Activated naive CD4-positive, alpha-beta T cell treated with anti-CD3 and anti-CD28 coated beads, Interleukin-2, amount 10 ng/mL, durations not matched to agents 7 days and 5 days (primary cell): ENCODE results near the gene AKT1.
A peak's percentile ranks its signal among the peaks of the same experiment; 100 is the strongest.

Source experiments
- CTCF ChIA-PET: fragments of 350-600 bp; sonication (Branson Sonifier 250); formaldehyde crosslinking; loops from one replicate; lab custom pipeline; 2021; ENCODE audit warnings: antibody characterized with exemption; lab: Charles Lee
- DNase-seq: peaks from one replicate; pipeline ENCODE4 v3.0.0-alpha.2; 2020
- H3K27ac Mint-ChIP-seq: one replicate; pipeline ENCODE4 v1.8.0; 2021; ENCODE audit warnings: mild to moderate bottlenecking, moderate library complexity, mixed read lengths
- H3K27me3 Mint-ChIP-seq: one replicate; pipeline ENCODE4 v1.8.0; 2021; ENCODE audit warnings: mild to moderate bottlenecking, mixed read lengths
- H3K36me3 Mint-ChIP-seq: one replicate; pipeline ENCODE4 v1.8.0; 2021; ENCODE audit warnings: mixed read lengths
- H3K4me1 Mint-ChIP-seq: one replicate; pipeline ENCODE4 v1.8.0; 2021; ENCODE audit warnings: mixed read lengths
- H3K4me3 Mint-ChIP-seq: one replicate; pipeline ENCODE4 v1.8.0; 2021; ENCODE audit warnings: mild to moderate bottlenecking, moderate library complexity, mixed read lengths
- H3K9me3 Mint-ChIP-seq: one replicate; pipeline ENCODE4 v1.8.0; 2021; ENCODE audit warnings: mixed read lengths

The AKT1 gene

DNA sequence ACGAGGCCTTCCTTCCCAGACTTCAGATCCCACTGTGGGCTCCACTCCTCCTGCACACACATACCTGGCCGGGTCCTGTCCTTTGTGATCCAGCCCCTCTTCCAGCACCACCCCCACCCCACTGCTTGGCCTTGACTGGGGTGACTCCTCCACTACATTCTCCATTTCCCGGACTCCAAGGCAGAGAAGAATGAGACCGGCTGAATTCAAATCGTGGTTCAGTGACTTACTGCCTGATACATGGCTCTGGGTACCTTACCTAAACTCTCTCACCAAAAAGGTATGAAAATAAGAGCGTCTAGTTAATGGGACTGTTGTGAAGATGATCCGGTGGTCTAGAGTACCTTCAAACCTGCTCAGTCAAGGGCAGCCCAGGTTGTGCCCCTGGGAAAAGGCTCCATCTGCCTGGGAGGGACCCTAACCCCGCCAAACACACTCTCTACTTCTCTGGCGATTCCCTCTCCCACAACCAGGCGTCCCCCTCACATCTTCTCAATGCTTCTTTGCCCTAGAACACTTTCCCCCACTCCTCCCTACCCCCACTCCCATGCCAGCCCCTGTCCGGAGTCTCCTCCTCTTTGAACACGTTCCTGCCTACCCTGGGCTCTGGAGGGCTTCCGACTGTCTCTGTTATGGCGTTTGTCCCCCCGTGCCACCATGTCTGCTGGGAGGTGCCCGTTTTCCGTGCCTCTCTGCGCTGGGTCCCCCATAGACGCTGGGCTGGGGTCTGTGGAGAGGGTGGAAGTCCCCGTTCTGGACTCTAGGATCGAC lies 3.9 kb upstream of the AKT1 start:
- H3K36me3 Mint-ChIP-seq: no peaks in the 10 kb centered on the region
- peaks cover 50% of the 10 kb centered on the region for H3K27me3 Mint-ChIP-seq
- H3K27ac Mint-ChIP-seq: peak overlapping the region; percentile 33
- H3K9me3 Mint-ChIP-seq: no peaks in the 10 kb centered on the region
- no peak for DNase-seq
- H3K4me3 Mint-ChIP-seq: peak overlapping the region; percentile 43
- CTCF ChIA-PET: interaction anchor here (1.2 kb wide), 2 partner anchors 26 to 29 kb away, joined by 3 to 4 read pairs; no protein-coding TSS in a partner anchor
- peaks cover 43% of the 10 kb centered on the region for H3K4me1 Mint-ChIP-seq

DNA sequence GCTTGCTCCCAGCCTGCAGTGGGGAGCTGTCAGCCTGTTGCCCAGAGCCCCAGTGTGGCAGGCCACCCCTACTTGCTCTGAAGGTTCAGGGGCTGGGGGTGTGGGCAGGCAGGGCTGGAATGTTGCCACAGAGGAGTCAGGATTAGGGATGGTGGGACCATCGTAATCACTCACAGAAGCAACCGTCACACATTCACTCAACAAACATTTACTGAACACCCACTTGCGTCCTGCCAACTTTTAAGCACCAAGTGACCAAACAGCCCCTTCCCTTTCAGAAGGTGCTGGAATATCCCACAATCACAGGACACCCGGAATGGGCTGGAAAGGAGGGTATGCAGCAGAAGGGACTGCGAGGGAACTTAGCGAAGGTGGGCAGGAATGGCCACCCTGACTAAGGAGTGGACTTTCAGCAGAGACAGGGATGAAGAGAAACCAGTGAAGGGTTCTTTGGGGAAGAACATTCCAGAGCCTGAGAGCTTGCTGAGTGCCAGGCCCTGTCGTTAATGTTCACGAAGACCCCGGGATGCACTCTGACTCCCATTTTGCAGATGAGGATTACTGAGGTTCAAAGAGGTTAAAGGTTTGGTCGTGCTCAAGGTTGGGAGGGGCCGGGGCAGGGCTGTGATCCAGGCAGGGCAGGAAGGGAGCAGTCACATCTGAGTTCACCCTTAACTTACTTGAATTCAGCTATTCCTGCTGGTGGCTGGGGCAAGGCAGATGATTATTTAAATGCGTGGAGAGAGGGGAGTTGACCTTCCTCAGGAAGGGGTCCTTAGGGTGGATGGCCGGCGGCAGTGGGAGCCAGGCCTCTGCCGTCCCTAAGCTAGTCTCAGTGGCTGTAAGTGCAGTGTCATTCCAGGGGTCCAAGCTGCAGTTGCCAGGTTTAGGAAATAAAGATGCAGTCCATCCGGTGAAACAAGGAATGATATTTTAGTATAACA lies 3.0 kb upstream of the AKT1 start:
- Mint-ChIP-seq H3K27ac (no peak overlapping the region), H3K27me3 (peaks cover 50% of the 10 kb centered on the region), H3K9me3 (no peaks in the 10 kb centered on the region), H3K4me3 (peak overlapping the region; percentile 43), H3K4me1 (peaks cover 51% of the 10 kb centered on the region), H3K36me3 (peaks cover 4% of the 10 kb centered on the region)
- CTCF ChIA-PET: interaction anchor here (1.2 kb wide), 2 partner anchors 27 to 28 kb away, joined by 3 to 4 read pairs; no protein-coding TSS in a partner anchor
- DNase-seq: no peak

DNA sequence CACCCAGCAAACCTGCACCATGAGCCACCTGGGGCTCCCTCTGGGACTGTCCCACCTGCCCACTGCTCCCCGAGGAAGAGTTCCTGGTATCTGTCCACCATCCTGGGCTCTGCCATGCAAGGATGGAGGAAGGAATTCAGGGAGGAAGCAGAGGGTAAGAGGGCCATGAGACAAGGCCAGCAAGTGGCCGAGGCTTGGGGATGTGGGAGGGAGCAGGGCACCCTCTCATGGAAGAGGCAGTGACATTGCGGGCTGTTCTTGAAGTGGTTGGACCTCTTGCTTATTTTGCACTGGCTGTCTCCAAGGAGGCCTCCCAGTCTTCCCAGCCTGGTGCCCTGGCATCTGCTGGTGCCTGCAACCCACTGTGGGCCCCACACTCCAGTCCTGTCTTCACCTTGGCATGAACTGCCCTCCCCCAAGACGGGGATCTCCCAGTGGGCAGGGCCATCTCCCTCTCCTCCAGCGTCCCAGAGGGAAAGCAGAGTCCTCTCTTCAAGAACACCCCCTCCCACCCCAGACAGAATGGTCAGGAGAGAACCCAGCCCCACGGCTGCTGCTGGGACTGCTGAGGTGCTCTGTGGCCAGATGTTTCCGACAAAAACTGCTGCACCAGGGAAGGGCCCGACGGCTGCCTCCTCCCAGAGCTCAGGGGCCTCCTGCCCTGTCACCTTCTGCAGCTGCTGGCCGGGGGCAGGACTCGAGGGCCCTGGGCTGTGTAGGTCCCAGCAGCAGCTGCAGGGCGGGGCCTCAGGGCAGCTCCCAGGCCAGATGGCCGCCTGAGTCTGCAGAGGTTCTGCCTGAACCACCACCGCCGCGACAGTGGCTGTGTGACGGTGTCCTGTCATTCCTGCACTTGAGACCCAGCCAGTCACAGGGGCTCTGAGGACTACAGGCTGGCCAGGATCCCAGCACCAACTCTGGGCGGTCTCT lies 1.8 kb upstream of the AKT1 start:
- peaks cover 58% of the 10 kb centered on the region for H3K4me1 Mint-ChIP-seq
- H3K27me3 Mint-ChIP-seq: peaks cover 47% of the 10 kb centered on the region
- CTCF ChIA-PET: no interaction called here
- DNase-seq: no peak
- H3K4me3 Mint-ChIP-seq: peak overlapping the region; percentile 0
- H3K36me3 Mint-ChIP-seq: peaks cover 6% of the 10 kb centered on the region
- H3K9me3 Mint-ChIP-seq: no peaks in the 10 kb centered on the region
- no peak overlapping the region for H3K27ac Mint-ChIP-seq

DNA sequence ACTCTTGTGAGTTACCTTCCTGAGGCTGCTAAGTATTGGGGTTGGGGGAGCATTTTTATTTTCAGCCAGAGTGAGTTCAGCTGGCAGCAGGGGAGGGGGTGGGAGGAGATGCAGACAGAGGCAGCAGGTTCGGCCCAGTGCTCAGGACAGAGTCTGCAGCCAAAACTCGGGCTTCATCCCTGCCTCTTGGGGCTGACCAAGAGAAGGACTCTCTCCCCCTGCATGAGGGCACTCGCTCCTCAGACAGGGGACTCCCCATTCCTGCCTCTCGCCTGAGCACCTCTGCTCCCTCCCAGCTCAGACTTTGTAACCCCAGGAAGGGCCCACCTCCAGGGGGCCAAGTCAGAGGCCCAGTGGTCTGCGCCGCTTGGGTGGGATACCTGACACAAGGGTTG lies 1.1 kb upstream of the AKT1 start:
- H3K4me3 Mint-ChIP-seq: peak overlapping the region; percentile 67
- CTCF ChIA-PET: interaction anchor here (1.2 kb wide), 1 partner anchor 29 kb away, joined by 4 read pairs; no protein-coding TSS in a partner anchor

DNA sequence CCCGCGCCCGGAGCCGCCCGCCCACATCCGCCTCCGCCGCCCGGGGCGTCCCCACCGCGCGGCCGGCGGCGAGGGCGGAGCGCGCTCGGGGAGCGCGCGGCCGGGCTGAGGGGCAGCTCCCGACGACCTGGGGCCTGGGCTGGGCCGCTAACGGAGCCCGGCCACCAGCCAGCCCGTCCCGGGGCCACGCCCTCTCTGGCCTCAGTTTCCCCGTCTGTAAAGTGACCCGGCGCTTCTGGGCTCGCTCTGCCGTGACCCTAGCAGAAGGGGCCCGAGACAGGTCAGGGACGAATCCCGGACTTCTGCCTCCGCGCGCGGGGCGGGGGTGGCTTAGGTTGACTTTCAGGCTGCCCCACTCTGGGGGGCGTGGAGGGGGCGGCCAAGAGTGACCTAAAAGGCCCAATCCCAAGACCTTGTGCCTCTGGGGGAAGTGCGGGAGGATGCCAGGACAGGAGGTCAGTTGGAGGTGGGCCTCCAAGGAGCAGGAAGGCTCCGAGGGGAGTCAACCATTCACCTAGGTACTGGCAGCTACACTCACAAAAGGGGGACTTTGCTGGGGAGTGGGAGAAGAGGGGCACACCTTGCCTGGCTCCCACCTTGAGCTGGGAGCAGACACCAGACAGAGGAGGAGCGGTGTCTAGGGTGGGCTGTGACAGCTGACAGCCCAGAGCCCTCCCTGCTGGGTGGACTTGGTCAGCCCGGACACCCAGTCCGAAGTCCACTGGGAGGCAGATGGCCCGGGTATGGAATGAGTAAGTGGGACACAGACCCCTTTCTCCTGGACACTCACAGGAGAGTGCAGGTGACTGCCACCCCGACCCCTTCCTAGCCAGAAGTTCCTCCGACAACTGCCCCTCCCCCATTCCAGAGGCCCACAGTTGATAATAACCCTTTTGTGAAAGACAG lies 486 bp upstream of the AKT1 start:
- CTCF ChIA-PET: interaction anchor here (1.2 kb wide), 1 partner anchor 29 kb away, joined by 4 read pairs; no protein-coding TSS in a partner anchor
- DNase-seq: peak; percentile 68
- H3K27ac Mint-ChIP-seq: peak overlapping the region; percentile 78
- H3K27me3 Mint-ChIP-seq: peaks cover 43% of the 10 kb centered on the region
- H3K4me3 Mint-ChIP-seq: peak overlapping the region; percentile 67
- H3K36me3 Mint-ChIP-seq: peaks cover 12% of the 10 kb centered on the region
- peaks cover 53% of the 10 kb centered on the region for H3K4me1 Mint-ChIP-seq
- H3K9me3 Mint-ChIP-seq: no peaks in the 10 kb centered on the region

More for the DNA sequence above, 1.1 kb upstream of the AKT1 start:
- H3K27ac Mint-ChIP-seq: peak overlapping the region; percentile 78
- H3K27me3 Mint-ChIP-seq: peaks cover 47% of the 10 kb centered on the region
- H3K4me1 Mint-ChIP-seq: peaks cover 53% of the 10 kb centered on the region
- DNase-seq: no peak
- no peaks in the 10 kb centered on the region for H3K9me3 Mint-ChIP-seq
- peaks cover 6% of the 10 kb centered on the region for H3K36me3 Mint-ChIP-seq

DNA sequence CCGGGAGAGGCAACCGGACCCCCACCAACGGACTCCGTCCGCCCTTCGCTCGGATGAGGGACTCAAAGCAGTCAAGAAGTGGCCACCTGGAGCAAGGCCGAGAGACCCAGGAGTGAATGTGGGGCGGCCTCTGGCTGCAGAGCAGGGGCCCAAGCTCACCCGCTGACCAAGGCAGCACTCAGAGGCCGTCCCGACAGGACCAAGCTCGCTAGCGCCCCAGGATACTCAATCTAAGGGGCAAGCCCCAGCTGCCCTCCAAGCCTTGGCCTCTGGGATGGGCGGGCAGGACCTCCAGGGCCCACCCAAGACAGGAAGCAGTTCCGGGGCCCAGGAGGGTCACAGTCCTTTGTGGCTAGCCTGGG lies 936 bp downstream of the AKT1 start:
- CTCF ChIA-PET: interaction anchor here (1.0 to 1.9 kb wide), 3 partner anchors 10 to 31 kb away, joined by 3 to 7 read pairs (median 5); no protein-coding TSS in a partner anchor
- Mint-ChIP-seq H3K36me3 (peaks cover 15% of the 10 kb centered on the region), H3K4me3 (peak overlapping the region; percentile 86), H3K27ac (peak overlapping the region; percentile 81), H3K27me3 (peaks cover 38% of the 10 kb centered on the region), H3K4me1 (peaks cover 52% of the 10 kb centered on the region), H3K9me3 (no peaks in the 10 kb centered on the region)
- DNase-seq: peak; percentile 43

DNA sequence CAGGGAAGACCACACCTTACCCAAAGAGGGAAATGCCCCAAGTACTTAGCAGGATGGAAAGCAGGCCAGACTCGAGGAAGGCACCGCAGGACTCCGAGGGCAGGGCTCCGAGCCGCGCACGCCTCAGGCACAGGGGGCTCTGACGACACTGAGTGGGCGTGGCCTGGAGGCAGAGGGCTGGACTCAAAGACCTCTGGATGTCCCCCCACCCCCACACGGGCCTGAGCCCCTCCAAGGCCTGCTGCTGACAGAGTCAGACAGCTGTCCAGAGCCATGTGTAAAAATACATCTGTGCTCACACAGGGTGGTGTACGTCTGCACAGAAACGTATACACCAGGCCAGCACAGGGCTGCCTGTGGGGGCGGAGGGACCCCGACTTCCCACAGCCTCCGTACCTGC lies 1.4 kb downstream of the AKT1 start:
- peaks cover 33% of the 10 kb centered on the region for H3K27me3 Mint-ChIP-seq
- peak overlapping the region; percentile 86 for H3K4me3 Mint-ChIP-seq
- peaks cover 47% of the 10 kb centered on the region for H3K4me1 Mint-ChIP-seq
- peaks cover 15% of the 10 kb centered on the region for H3K36me3 Mint-ChIP-seq
- H3K9me3 Mint-ChIP-seq: no peaks in the 10 kb centered on the region
- CTCF ChIA-PET: interaction anchor here (1.0 to 1.9 kb wide), 3 partner anchors 10 to 32 kb away, joined by 3 to 7 read pairs (median 5); no protein-coding TSS in a partner anchor
- peak; percentile 63 for DNase-seq
- H3K27ac Mint-ChIP-seq: peak overlapping the region; percentile 81

DNA sequence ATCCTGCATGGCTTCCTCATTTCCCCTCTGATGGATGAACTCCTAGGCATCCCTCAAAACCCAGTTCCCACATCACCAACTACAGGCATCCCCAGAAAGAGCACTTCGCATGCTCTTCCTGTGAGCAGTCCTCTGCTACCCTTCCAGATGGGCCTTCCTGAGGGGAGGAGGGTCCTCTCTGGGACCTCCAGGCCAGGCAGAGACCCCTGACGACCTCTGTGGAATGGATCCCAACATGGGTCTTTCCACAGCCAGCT lies 1.9 kb downstream of the AKT1 start:
- DNase-seq: no peak
- no peak overlapping the region for H3K27ac Mint-ChIP-seq
- H3K27me3 Mint-ChIP-seq: peaks cover 28% of the 10 kb centered on the region
- CTCF ChIA-PET: interaction anchor here (1.6 to 1.9 kb wide), 2 partner anchors 25 to 32 kb away, joined by 5 to 7 read pairs; no protein-coding TSS in a partner anchor
- peaks cover 42% of the 10 kb centered on the region for H3K4me1 Mint-ChIP-seq
- peak overlapping the region; percentile 86 for H3K4me3 Mint-ChIP-seq
- H3K36me3 Mint-ChIP-seq: peaks cover 15% of the 10 kb centered on the region
- no peaks in the 10 kb centered on the region for H3K9me3 Mint-ChIP-seq

DNA sequence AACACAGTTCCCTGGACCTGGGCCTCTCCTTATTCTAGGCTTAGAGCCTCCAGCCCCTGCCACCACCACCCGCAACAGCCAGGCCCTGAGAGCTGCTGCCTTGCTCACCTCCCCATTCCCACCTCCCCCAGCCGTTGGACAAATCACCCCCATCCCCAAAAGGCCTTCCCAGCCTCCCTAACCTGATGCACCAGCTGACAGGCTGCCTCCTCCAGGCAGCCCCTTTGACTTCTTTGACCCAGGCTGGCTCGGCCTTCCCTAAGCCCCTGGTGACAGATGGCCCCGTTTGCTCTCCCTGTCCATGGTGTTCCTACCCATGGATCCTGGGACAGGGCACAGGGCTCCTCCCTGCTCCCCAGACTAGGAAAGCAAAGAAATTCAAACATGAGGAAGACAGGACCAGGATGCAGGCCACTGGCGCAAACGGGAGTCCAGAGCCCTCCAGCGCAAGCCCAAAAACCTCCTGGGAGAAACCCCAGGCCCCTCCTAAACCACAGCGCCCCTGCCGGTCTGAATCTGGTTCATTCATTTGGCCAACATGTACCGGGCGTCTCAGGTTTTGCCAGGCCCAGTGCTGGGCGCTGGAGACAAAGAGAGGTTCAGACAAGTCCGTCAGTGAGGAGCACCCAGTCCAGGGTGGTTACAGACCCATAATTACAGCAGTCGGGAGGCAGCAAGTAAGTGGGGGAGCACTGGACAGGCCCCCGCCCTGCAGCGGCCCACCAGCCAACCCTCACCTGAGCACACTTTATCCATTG lies 2.4 kb downstream of the AKT1 start:
- Mint-ChIP-seq H3K4me3 (peak overlapping the region; percentile 86), H3K4me1 (peaks cover 40% of the 10 kb centered on the region), H3K27me3 (peaks cover 23% of the 10 kb centered on the region), H3K27ac (no peak overlapping the region), H3K9me3 (no peaks in the 10 kb centered on the region), H3K36me3 (peaks cover 15% of the 10 kb centered on the region)
- no peak for DNase-seq
- CTCF ChIA-PET: interaction anchor here (1.9 kb wide), 1 partner anchor 33 kb away, joined by 5 read pairs; no protein-coding TSS in a partner anchor

DNA sequence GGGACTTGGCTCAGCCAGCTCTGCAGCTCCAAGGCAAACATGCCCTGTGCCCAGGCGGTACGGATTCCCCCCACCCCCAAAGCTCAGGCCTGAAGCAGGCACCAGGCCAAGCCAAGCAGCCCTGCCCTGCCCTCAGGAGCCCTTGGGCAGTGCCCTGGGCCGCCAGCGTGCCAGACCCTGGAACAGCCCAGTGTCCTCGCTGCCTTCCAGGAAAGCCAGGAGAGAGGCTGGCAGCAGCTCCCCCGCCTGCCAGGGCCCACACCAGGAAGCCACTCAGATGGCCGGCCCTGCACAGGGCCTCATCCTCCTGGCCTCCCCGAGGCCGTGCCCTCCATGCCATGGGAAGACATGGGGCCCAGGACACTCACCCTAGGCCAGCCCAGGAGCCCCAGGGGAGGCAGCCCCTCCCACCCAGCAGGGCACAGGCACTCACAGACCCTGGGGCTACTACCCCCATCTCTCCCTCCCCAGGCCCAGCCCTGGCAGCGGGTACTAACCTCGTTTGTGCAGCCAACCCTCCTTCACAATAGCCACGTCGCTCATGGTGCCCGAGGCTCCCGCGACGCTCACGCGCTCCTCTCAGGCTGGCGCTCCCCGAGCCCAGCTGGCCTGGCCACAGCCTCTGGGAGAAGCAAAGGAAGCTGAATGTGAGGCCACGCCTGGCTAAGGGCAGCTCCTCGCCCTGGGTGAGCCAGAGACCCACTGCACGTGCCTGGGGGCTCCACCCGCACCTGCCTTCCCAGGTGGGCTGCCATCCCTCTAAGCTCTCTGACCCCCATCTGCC lies 3.3 kb downstream of the AKT1 start:
- CTCF ChIA-PET: interaction anchor here (0.8 kb wide), 1 partner anchor 26 kb away, joined by 3 read pairs; no protein-coding TSS in a partner anchor
- DNase-seq: no peak
- Mint-ChIP-seq H3K4me3 (no peak overlapping the region), H3K27me3 (peaks cover 15% of the 10 kb centered on the region), H3K36me3 (peaks cover 15% of the 10 kb centered on the region), H3K9me3 (no peaks in the 10 kb centered on the region), H3K27ac (no peak overlapping the region), H3K4me1 (peaks cover 37% of the 10 kb centered on the region)

DNA sequence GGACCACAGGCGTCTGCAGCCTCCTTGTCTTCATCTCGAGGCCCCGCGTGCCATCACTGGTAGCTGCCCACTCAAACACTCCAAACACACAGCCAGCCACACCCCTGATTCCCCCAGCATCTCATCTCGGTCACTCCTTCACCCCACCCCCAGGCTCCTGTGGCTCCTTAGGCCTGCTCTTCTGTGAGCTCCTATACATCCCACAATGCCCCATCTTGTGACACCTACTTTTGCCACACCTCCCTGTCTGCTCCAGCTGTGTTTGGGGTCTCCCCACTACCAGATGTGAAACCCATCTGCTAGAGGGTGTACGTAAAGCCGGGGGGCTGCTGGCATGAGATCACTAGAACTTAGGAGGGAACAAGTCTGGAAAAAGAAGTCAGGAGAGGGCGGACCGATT lies 4.1 kb downstream of the AKT1 start:
- no peak overlapping the region for H3K4me3 Mint-ChIP-seq

More for the DNA sequence above, 4.1 kb downstream of the AKT1 start:
- Mint-ChIP-seq H3K27ac (no peak overlapping the region), H3K27me3 (peaks cover 6% of the 10 kb centered on the region), H3K4me1 (peaks cover 42% of the 10 kb centered on the region), H3K9me3 (no peaks in the 10 kb centered on the region), H3K36me3 (peaks cover 15% of the 10 kb centered on the region)
- DNase-seq: no peak
- CTCF ChIA-PET: interaction anchor here (0.8 to 1.2 kb wide), 2 partner anchors 12 to 25 kb away, joined by 3 read pairs; no protein-coding TSS in a partner anchor
